ENCODE results near the gene SALL3. TPM values are rescaled to one million over a fixed set of nuclear protein-coding genes. Genes with fewer than 3 reads are reported as not detected.

Gene SALL3
- total RNA-seq, 3 donors from 2014 or later (not counting 1 experiment from before 2014, with no cell fraction given): not detected

DNA sequence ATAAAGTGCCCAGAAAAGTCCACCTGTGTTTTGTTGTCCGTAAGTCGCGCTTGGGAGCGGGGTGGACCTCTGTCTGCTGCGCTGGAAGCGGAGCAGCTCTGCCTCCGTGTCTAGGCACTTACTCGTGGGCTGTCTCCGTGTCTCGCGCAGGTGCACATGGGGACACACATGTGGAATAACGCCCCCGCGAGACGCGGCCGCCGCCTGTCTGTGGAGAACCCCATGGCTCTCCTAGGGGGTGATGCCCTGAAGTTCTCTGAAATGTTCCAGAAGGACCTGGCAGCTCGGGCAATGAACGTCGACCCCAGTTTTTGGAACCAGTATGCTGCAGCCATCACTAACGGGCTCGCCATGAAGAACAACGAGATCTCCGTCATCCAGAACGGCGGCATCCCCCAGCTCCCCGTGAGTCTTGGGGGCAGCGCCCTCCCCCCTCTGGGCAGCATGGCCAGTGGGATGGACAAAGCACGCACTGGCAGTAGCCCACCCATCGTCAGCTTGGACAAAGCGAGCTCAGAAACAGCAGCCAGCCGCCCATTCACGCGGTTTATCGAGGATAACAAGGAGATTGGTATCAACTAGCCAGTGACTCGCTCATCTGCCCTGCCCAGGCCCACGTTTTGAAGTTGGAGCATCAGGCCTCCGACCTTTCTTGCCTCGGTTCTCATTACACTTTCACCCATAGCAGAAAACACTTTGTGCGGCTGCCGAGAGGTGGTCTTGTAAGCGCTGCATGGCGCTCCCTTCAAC is 17.3 kb downstream of the SALL3 start:
- no peaks in the 10 kb centered on the region for H3K36me3 Mint-ChIP-seq
- Histone ChIP-seq H3K36me3 (ENCODE audit: control insufficient read depth, insufficient read depth, low read length) (no peaks in the 10 kb centered on the region), H3K9me3 (ENCODE audit: control insufficient read depth, insufficient read depth, low read length) (no peaks in the 10 kb centered on the region), H3K27me3 (ENCODE audit: control insufficient read depth, insufficient read depth, low read length) (no peaks in the 10 kb centered on the region), H3K4me1 (ENCODE audit: control insufficient read depth, insufficient read depth, low read length) (no peaks in the 10 kb centered on the region), H3K4me3 (ENCODE audit: low read length) (no peak overlapping the region), H3K27ac (ENCODE audit: low read length) (no peak overlapping the region)
- TF ChIP-seq, protein P1, sequence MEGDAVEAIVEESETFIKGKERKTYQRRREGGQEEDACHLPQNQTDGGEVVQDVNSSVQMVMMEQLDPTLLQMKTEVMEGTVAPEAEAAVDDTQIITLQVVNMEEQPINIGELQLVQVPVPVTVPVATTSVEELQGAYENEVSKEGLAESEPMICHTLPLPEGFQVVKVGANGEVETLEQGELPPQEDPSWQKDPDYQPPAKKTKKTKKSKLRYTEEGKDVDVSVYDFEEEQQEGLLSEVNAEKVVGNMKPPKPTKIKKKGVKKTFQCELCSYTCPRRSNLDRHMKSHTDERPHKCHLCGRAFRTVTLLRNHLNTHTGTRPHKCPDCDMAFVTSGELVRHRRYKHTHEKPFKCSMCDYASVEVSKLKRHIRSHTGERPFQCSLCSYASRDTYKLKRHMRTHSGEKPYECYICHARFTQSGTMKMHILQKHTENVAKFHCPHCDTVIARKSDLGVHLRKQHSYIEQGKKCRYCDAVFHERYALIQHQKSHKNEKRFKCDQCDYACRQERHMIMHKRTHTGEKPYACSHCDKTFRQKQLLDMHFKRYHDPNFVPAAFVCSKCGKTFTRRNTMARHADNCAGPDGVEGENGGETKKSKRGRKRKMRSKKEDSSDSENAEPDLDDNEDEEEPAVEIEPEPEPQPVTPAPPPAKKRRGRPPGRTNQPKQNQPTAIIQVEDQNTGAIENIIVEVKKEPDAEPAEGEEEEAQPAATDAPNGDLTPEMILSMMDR (IDR thresholded peaks at IDR 0.05): no peak
- 93% methylated on average over 44 of the region's 44 CpGs for WGBS (ENCODE audit: insufficient coverage)
- intact Hi-C loops (cut with micrococcal nuclease): no loop called here
- H3K4me3 Mint-ChIP-seq: no peak overlapping the region
- DNase-seq (no peak), ATAC-seq (no peak)
- no peaks in the 10 kb centered on the region for H3K4me1 Mint-ChIP-seq
- no peaks in the 10 kb centered on the region for H3K9me3 Mint-ChIP-seq
- peaks cover 2 to 18% of the 10 kb centered on the region in 2 donors for H3K27me3 Mint-ChIP-seq (ENCODE audit: low read depth in 2 of 2)
- H3K27ac Mint-ChIP-seq: no peak overlapping the region

DNA sequence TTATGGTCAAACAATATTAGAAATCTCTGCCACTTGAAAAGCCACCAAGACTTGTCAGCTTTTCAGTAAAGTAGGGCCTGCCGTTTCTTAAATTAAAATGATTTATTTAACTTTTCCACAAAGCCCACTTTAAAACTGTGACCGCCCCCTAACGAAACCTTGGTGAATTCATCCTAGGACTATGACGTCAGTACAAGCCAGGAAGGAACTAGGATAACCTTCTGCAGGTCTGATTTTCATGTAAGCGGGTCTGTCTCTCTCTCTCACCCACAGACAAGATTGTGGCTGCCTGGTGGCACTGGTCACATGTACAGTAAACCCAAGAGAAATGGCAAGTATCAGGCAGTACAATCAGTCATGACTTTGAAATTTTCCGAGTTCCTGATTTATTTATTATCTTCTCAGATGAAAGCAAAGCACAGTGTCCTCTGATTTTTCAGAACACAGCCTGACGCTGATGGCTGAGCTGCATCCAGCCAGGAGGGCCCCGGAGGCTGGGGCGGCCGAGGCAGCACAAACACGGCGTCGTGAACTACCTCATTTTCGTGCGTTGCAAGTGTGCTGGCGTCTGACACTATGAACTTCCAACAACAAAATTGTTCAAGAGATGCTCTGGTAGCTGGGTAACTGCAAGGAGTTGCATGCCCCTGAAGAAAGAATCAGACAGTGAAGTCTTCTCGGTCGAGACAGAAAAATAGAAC is 18.9 kb downstream of the SALL3 start:
- peaks cover 2 to 24% of the 10 kb centered on the region in 2 donors for H3K27me3 Mint-ChIP-seq (ENCODE audit: low read depth in 2 of 2)
- no peak overlapping the region for H3K4me3 Mint-ChIP-seq
- H3K27ac Mint-ChIP-seq: no peak overlapping the region
- no peak overlapping the region for H3K27ac ChIP-seq (ENCODE audit: low read length)
- no peaks in the 10 kb centered on the region for H3K9me3 ChIP-seq (ENCODE audit: control insufficient read depth, insufficient read depth, low read length)
- TF ChIP-seq, protein P1 (IDR thresholded peaks at IDR 0.05): no peak
- H3K9me3 Mint-ChIP-seq: no peaks in the 10 kb centered on the region
- H3K36me3 ChIP-seq (ENCODE audit: control insufficient read depth, insufficient read depth, low read length): no peaks in the 10 kb centered on the region
- H3K4me1 ChIP-seq (ENCODE audit: control insufficient read depth, insufficient read depth, low read length): no peaks in the 10 kb centered on the region
- 82% methylated on average over 18 of the region's 18 CpGs for WGBS (ENCODE audit: insufficient coverage)
- H3K36me3 Mint-ChIP-seq: no peaks in the 10 kb centered on the region
- no peaks in the 10 kb centered on the region for H3K27me3 ChIP-seq (ENCODE audit: control insufficient read depth, insufficient read depth, low read length)
- H3K4me3 ChIP-seq (ENCODE audit: low read length): no peak overlapping the region
- DNase-seq (no peak), ATAC-seq (no peak)
- H3K4me1 Mint-ChIP-seq: no peaks in the 10 kb centered on the region
- intact Hi-C loops (cut with micrococcal nuclease): no loop called here

DNA sequence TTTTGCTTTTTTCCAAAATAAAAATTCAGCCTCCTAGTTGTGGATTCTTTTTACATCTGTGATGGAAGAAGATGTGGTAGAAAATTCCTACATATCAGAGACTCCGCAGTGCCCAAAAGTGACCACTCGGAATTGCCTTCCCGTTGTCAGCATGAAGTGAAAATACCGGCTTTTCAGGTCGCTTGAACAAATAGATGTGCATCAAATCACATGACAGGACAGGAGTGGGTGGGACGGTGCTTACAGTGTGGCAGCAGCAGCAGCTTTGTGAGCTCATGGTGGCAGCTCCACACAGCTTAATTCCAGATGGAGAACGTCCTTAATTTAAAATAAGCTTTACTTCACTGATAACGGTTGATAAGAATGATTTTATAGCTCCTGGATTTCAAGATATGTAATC is 20.3 kb downstream of the SALL3 start:
- no peaks in the 10 kb centered on the region for H3K9me3 ChIP-seq (ENCODE audit: control insufficient read depth, insufficient read depth, low read length)
- ATAC-seq (no peak), DNase-seq (no peak)
- TF ChIP-seq, protein P1 (IDR thresholded peaks at IDR 0.05): no peak
- Mint-ChIP-seq H3K4me1 (no peaks in the 10 kb centered on the region), H3K9me3 (no peaks in the 10 kb centered on the region), H3K27ac (no peak overlapping the region), H3K36me3 (no peaks in the 10 kb centered on the region), H3K4me3 (no peak overlapping the region), H3K27me3 (ENCODE audit: low read depth in 2 of 2) (peaks cover 2 to 29% of the 10 kb centered on the region in 2 donors)
- no peak overlapping the region for H3K27ac ChIP-seq (ENCODE audit: low read length)
- H3K4me1 ChIP-seq (ENCODE audit: control insufficient read depth, insufficient read depth, low read length): no peaks in the 10 kb centered on the region
- intact Hi-C loops (cut with micrococcal nuclease): no loop called here
- no peaks in the 10 kb centered on the region for H3K36me3 ChIP-seq (ENCODE audit: control insufficient read depth, insufficient read depth, low read length)
- 91% methylated on average over 7 of the region's 8 CpGs for WGBS (ENCODE audit: insufficient coverage)
- H3K4me3 ChIP-seq (ENCODE audit: low read length): no peak overlapping the region
- no peaks in the 10 kb centered on the region for H3K27me3 ChIP-seq (ENCODE audit: control insufficient read depth, insufficient read depth, low read length)
